A549 (cell line): ENCODE results near the gene KCNH4.

ENCODE experiments used
- EHMT2 ChIP-seq: fragments of 200-600 bp; sonication (generic); IDR thresholded peaks from 2 replicates; pipeline ENCODE4 v1.6.1; 2016; ENCODE audit warnings: antibody characterized with exemption, low read depth, mild to moderate bottlenecking, moderate library complexity
- POLR2A ChIP-seq: IDR thresholded peaks from 2 replicates; pipeline ENCODE4 v1.6.1; 2012; ENCODE audit warnings: mild to moderate bottlenecking, low read length
- TF ChIP-seq, protein P1 (sequence below): fragments of >200 bp; sonication (Bioruptor Twin); formaldehyde crosslinking; IDR thresholded peaks from 3 replicates; pipeline ENCODE4 v1.5.1; 2016

GRCh38 chr17:42184713-42185620 is 4.0 kb upstream of the KCNH4 start, which contains the start of gene HCRT:
- TF ChIP-seq POLR2A (no peak), EHMT2 (no peak)
- TF ChIP-seq, protein P1, sequence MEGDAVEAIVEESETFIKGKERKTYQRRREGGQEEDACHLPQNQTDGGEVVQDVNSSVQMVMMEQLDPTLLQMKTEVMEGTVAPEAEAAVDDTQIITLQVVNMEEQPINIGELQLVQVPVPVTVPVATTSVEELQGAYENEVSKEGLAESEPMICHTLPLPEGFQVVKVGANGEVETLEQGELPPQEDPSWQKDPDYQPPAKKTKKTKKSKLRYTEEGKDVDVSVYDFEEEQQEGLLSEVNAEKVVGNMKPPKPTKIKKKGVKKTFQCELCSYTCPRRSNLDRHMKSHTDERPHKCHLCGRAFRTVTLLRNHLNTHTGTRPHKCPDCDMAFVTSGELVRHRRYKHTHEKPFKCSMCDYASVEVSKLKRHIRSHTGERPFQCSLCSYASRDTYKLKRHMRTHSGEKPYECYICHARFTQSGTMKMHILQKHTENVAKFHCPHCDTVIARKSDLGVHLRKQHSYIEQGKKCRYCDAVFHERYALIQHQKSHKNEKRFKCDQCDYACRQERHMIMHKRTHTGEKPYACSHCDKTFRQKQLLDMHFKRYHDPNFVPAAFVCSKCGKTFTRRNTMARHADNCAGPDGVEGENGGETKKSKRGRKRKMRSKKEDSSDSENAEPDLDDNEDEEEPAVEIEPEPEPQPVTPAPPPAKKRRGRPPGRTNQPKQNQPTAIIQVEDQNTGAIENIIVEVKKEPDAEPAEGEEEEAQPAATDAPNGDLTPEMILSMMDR = no peak
